Measurements from ENCODE around the gene DACT3. TPM values are rescaled to one million over a fixed set of nuclear protein-coding genes. Genes with fewer than 3 reads are reported as not detected.
A peak's percentile ranks its signal among the peaks of the same experiment; 100 is the strongest.

DACT3 gene
- total and polyA plus RNA-seq, 4 donors, result 0.32 to 1.4 (median 1.0) TPM

DNA sequence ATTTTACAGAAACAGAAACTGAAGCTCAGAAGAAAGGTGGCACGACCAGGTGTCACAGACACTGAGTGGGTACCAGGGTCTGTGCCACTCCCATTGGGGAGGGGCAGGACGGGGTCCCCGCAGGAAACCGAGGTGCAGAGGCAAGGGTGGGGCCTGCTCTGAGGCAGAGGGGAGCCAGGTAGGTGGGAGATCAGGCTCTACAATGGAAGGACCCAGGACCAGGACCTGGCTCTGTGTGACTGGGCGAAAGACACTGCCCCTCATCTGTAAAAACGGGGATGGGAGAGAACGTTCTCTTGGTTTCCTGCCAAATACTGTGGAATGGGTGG is 38.9 kb downstream of the DACT3 start:
- Histone ChIP-seq H3K36me3 (ENCODE audit: control insufficient read depth in 4 of 4, insufficient read depth in 3 of 4, low read depth in 1 of 4, low read length in 3 of 4) (no peaks in the 10 kb centered on the region), H3K4me3 (ENCODE audit: low read depth in 1 of 3, low read length in 3 of 3) (no peak overlapping the region), H3K27me3 (ENCODE audit: control insufficient read depth in 4 of 4, insufficient read depth in 4 of 4, low read length in 3 of 4) (no peaks in the 10 kb centered on the region), H3K4me1 (ENCODE audit: control insufficient read depth in 4 of 4, insufficient read depth in 4 of 4, low read length in 3 of 4) (peaks cover 0 to 5% (median 0%) of the 10 kb centered on the region in 4 donors), H3K27ac (ENCODE audit: low read depth in 1 of 2, low read length in 2 of 2) (no peak overlapping the region), H3K9me3 (ENCODE audit: control insufficient read depth in 4 of 4, low read length in 3 of 4) (no peaks in the 10 kb centered on the region), H3K9ac (ENCODE audit: low read depth in 1 of 2, low read length in 2 of 2) (no peak overlapping the region)
- 54% methylated on average over 7 of the region's 7 CpGs for WGBS
- TF ChIP-seq HNF4G (IDR thresholded peaks at IDR 0.05) (no peak), NR2F2 (IDR thresholded peaks at IDR 0.05) (no peak), GABPA (IDR thresholded peaks at IDR 0.05 in 1 of 2, conservative IDR thresholded peaks at IDR 0.05 in 1 of 2) (no peak), EGR1 (IDR thresholded peaks at IDR 0.05; ENCODE audit: low read depth in 2 of 2) (no peak), HNF4A (conservative IDR thresholded peaks at IDR 0.05) (no peak), JUND (IDR thresholded peaks at IDR 0.05) (no peak), FOXA2 (IDR thresholded peaks at IDR 0.05) (no peak), TAF1 (conservative IDR thresholded peaks at IDR 0.05) (no peak)
- no peak for DNase-seq (ENCODE audit: low spot score)

DNA sequence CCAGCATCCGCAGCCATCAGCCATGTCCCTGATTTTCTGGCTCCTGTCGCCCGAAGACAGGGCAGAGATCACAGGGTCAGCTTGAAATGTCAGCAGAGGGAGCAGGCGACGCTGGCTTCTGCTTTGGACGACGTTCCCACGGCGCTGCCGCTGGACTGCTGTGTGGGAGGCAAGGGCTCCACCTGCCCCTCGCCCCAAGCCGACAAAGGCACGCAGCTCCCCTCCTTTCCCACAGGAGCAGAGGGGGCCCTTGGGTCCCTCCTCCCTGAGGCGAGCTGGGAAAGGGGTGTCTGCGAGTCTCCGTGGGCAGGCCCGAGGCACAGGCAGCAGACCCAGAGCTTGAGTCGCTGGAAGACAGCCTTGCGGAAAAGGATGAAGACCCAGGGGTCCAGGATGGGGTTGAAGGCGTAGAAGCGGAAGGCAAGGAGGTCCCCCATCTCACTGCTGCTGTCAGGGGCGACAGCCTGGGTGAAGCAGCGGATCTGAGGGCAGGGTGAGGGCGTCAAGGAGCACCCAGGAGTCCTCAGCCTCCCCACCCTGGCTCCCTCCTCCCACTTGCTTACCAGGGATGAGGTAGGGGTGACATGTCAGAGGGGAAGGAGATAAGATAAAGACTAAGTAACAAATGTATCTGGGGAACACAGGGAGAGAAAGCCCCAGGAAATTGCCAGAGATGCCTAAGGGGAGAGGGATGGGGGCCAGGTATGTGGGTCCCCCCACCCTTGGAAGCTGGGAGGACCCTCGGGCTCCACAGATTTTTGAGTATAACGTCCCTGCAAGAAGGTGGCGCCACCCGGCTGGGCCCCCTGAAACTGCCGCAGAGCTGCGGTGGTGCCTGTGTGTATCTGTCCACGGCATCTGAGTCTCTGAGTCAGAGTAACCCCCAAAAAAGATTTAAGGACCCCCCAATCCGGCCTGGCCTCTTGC is 39.5 kb downstream of the DACT3 start:
- Histone ChIP-seq H3K4me1 (ENCODE audit: control insufficient read depth in 4 of 4, insufficient read depth in 4 of 4, low read length in 3 of 4) (peaks cover 0 to 8% (median 3%) of the 10 kb centered on the region in 4 donors), H3K9ac (ENCODE audit: low read depth in 1 of 2, low read length in 2 of 2) (no peak overlapping the region), H3K9me3 (ENCODE audit: control insufficient read depth in 4 of 4, low read length in 3 of 4) (no peaks in the 10 kb centered on the region), H3K4me3 (ENCODE audit: low read depth in 1 of 3, low read length in 3 of 3) (peak overlapping the region in 1 of 3 donors; percentile 3), H3K27ac (ENCODE audit: low read depth in 1 of 2, low read length in 2 of 2) (peak overlapping the region in 1 of 2 donors; percentile 35), H3K27me3 (ENCODE audit: control insufficient read depth in 4 of 4, insufficient read depth in 4 of 4, low read length in 3 of 4) (no peaks in the 10 kb centered on the region), H3K36me3 (ENCODE audit: control insufficient read depth in 4 of 4, insufficient read depth in 3 of 4, low read depth in 1 of 4, low read length in 3 of 4) (no peaks in the 10 kb centered on the region)
- no peak for DNase-seq (ENCODE audit: low spot score)
- no peak for TF ChIP-seq EGR1 (IDR thresholded peaks at IDR 0.05; ENCODE audit: low read depth in 2 of 2)
- TF ChIP-seq SP1 (IDR thresholded peaks at IDR 0.05), result no peak
- peak; percentile 87 for TF ChIP-seq NR2F2 (IDR thresholded peaks at IDR 0.05)
- TF ChIP-seq, protein P1, sequence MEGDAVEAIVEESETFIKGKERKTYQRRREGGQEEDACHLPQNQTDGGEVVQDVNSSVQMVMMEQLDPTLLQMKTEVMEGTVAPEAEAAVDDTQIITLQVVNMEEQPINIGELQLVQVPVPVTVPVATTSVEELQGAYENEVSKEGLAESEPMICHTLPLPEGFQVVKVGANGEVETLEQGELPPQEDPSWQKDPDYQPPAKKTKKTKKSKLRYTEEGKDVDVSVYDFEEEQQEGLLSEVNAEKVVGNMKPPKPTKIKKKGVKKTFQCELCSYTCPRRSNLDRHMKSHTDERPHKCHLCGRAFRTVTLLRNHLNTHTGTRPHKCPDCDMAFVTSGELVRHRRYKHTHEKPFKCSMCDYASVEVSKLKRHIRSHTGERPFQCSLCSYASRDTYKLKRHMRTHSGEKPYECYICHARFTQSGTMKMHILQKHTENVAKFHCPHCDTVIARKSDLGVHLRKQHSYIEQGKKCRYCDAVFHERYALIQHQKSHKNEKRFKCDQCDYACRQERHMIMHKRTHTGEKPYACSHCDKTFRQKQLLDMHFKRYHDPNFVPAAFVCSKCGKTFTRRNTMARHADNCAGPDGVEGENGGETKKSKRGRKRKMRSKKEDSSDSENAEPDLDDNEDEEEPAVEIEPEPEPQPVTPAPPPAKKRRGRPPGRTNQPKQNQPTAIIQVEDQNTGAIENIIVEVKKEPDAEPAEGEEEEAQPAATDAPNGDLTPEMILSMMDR (IDR thresholded peaks at IDR 0.05; ENCODE audit: low read depth, low read length, missing input control), result no peak
- TF ChIP-seq TAF1 (conservative IDR thresholded peaks at IDR 0.05), result no peak
- no peak for TF ChIP-seq YY1 (IDR thresholded peaks at IDR 0.05)
- TF ChIP-seq, protein P2, sequence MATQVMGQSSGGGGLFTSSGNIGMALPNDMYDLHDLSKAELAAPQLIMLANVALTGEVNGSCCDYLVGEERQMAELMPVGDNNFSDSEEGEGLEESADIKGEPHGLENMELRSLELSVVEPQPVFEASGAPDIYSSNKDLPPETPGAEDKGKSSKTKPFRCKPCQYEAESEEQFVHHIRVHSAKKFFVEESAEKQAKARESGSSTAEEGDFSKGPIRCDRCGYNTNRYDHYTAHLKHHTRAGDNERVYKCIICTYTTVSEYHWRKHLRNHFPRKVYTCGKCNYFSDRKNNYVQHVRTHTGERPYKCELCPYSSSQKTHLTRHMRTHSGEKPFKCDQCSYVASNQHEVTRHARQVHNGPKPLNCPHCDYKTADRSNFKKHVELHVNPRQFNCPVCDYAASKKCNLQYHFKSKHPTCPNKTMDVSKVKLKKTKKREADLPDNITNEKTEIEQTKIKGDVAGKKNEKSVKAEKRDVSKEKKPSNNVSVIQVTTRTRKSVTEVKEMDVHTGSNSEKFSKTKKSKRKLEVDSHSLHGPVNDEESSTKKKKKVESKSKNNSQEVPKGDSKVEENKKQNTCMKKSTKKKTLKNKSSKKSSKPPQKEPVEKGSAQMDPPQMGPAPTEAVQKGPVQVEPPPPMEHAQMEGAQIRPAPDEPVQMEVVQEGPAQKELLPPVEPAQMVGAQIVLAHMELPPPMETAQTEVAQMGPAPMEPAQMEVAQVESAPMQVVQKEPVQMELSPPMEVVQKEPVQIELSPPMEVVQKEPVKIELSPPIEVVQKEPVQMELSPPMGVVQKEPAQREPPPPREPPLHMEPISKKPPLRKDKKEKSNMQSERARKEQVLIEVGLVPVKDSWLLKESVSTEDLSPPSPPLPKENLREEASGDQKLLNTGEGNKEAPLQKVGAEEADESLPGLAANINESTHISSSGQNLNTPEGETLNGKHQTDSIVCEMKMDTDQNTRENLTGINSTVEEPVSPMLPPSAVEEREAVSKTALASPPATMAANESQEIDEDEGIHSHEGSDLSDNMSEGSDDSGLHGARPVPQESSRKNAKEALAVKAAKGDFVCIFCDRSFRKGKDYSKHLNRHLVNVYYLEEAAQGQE (IDR thresholded peaks at IDR 0.05), result no peak
- 49% methylated on average over 32 of the region's 32 CpGs for WGBS
